RWPE2 (cell line): ENCODE data around the gene ATP5MG.

Experiments
- ATAC-seq: fragments of 200-7000 bp; cut with Tn5 transposase; 3 replicates; pipeline ENCODE4 v1.9.1; 2021; ENCODE audit warnings: low read depth
- DNase-seq: peaks from one replicate; pipeline ENCODE4 v3.0.0-alpha.2; 2020; ENCODE audit warnings: low spot score
- H3K27ac ChIP-seq: fragments of 450-650 bp; 2 replicates; pipeline ENCODE4 v1.5.1; 2017; ENCODE audit warnings: mild to moderate bottlenecking; ENCODE audit not compliant: poor library complexity, severe bottlenecking
- H3K27me3 ChIP-seq: fragments of 250-450 bp; sonication (Bioruptor Pico); 2 replicates; pipeline ENCODE4 v1.5.1; 2021; ENCODE audit warnings: mild to moderate bottlenecking, moderate library complexity; ENCODE audit not compliant: insufficient read depth, poor library complexity, severe bottlenecking
- H3K36me3 ChIP-seq: fragments of 250-450 bp; sonication (Bioruptor Pico); 2 replicates; pipeline ENCODE4 v1.5.1; 2020; ENCODE audit warnings: low read depth, mild to moderate bottlenecking, moderate library complexity
- H3K4me1 ChIP-seq: fragments of 250-450 bp; sonication (Bioruptor Pico); 2 replicates; pipeline ENCODE4 v1.5.1; 2021; ENCODE audit warnings: mild to moderate bottlenecking, moderate library complexity; ENCODE audit not compliant: insufficient read depth, poor library complexity, severe bottlenecking
- H3K4me3 ChIP-seq: fragments of 250-450 bp; sonication (Bioruptor Pico); 2 replicates; pipeline ENCODE4 v1.5.1; 2021; ENCODE audit warnings: mild to moderate bottlenecking, moderate library complexity; ENCODE audit not compliant: severe bottlenecking
- H3K9me3 ChIP-seq: fragments of 250-450 bp; sonication (Bioruptor Pico); 2 replicates; pipeline ENCODE4 v1.5.1; 2021; ENCODE audit warnings: mild to moderate bottlenecking, moderate library complexity; ENCODE audit not compliant: severe bottlenecking
- CTCF ChIP-seq: fragments of 450-650 bp; IDR thresholded peaks from one replicate; pipeline ENCODE4 v1.5.1; 2017; ENCODE audit warnings: mild to moderate bottlenecking, moderate library complexity; ENCODE audit not compliant: poor library complexity, severe bottlenecking

ATP5MG gene

GRCh38 chr11:118427707-118428106, 26.3 kb downstream of the ATP5MG start:
- Histone ChIP-seq H3K4me1 (peaks cover 5% of the 10 kb centered on the region), H3K27me3 (no peaks in the 10 kb centered on the region), H3K9me3 (no peaks in the 10 kb centered on the region), H3K27ac (no peak overlapping the region), H3K36me3 (no peaks in the 10 kb centered on the region), H3K4me3 (no peak overlapping the region)
- ATAC-seq (no peak), DNase-seq (no peak)
- TF ChIP-seq CTCF = no peak

GRCh38 chr11:118430956-118431355, 29.6 kb downstream of the ATP5MG start:
- no peak for TF ChIP-seq CTCF
- DNase-seq (no peak), ATAC-seq (no peak)
- H3K27ac ChIP-seq = no peak overlapping the region
- H3K9me3 ChIP-seq = no peaks in the 10 kb centered on the region
- no peak overlapping the region for H3K4me3 ChIP-seq
- H3K36me3 ChIP-seq = no peaks in the 10 kb centered on the region
- H3K4me1 ChIP-seq = no peaks in the 10 kb centered on the region
- H3K27me3 ChIP-seq = no peaks in the 10 kb centered on the region

GRCh38 chr11:118434123-118434552, 32.7 kb downstream of the ATP5MG start:
- DNase-seq = no peak

GRCh38 chr11:118434553-118435289, 33.3 kb downstream of the ATP5MG start:
- Histone ChIP-seq H3K9me3 (no peaks in the 10 kb centered on the region), H3K4me3 (peak overlapping the region; percentile 97), H3K27ac (peak overlapping the region; percentile 84), H3K36me3 (peaks cover 7% of the 10 kb centered on the region), H3K4me1 (peaks cover 12% of the 10 kb centered on the region), H3K27me3 (no peaks in the 10 kb centered on the region)
- DNase-seq = no peak
- no peak for TF ChIP-seq CTCF
- 0 out of 3 replicates have a peak, but pooled peaks have one; percentile 2 for ATAC-seq

More at GRCh38 chr11:118434123-118434552, 32.7 kb downstream of the ATP5MG start:
- no peak for ATAC-seq
- Histone ChIP-seq H3K9me3 (no peaks in the 10 kb centered on the region), H3K27ac (no peak overlapping the region), H3K4me1 (peaks cover 7% of the 10 kb centered on the region), H3K27me3 (no peaks in the 10 kb centered on the region), H3K4me3 (peak overlapping the region; percentile 97), H3K36me3 (peaks cover 1% of the 10 kb centered on the region)
- TF ChIP-seq CTCF = no peak

GRCh38 chr11:118435290-118435892, 34.0 kb downstream of the ATP5MG start:
- Histone ChIP-seq H3K27me3 (no peaks in the 10 kb centered on the region), H3K4me3 (peak overlapping the region; percentile 97), H3K36me3 (peaks cover 13% of the 10 kb centered on the region), H3K27ac (peak overlapping the region; percentile 84), H3K9me3 (no peaks in the 10 kb centered on the region), H3K4me1 (peaks cover 16% of the 10 kb centered on the region)
- no peak for TF ChIP-seq CTCF
- DNase-seq = peak; percentile 66
- ATAC-seq = peak; percentile 30
